Mesothelial cell of epicardium (in vitro differentiated cells): ENCODE measurements around the gene WDR74. TPM values are rescaled to one million over a fixed set of nuclear protein-coding genes. Genes with fewer than 3 reads are reported as not detected.

Experiments
- DNase-seq, 2 experiments: peaks; one replicate each; pipeline ENCODE4 v3.0.0; 2021; ENCODE audit warnings: low spot score in 2 of 2; ENCODE audit not compliant: unreplicated experiment in 2 of 2
- H3K27ac Mint-ChIP-seq: 2 replicates; pipeline ENCODE4 v1.8.0; 2021; ENCODE audit warnings: mixed read lengths
- H3K27me3 Mint-ChIP-seq: 2 replicates; pipeline ENCODE4 v1.8.0; 2021; ENCODE audit warnings: low read depth, mixed read lengths
- H3K36me3 Mint-ChIP-seq: 2 replicates; pipeline ENCODE4 v1.8.0; 2021; ENCODE audit warnings: mixed read lengths
- H3K4me1 Mint-ChIP-seq: 2 replicates; pipeline ENCODE4 v1.8.0; 2021; ENCODE audit warnings: mixed read lengths
- H3K4me3 Mint-ChIP-seq: 2 replicates; pipeline ENCODE4 v1.8.0; 2021; ENCODE audit warnings: mild to moderate bottlenecking, moderate library complexity, mixed read lengths
- H3K9me3 Mint-ChIP-seq: 2 replicates; pipeline ENCODE4 v1.8.0; 2021; ENCODE audit warnings: mixed read lengths
- total RNA-seq: library from RNA; stranded (reverse); gene quantifications from 3 replicates; pipeline ENCODE4 v1.2.1, GENCODE V29; 2021
- TF ChIP-seq, protein P1 (sequence below): fragments of 200-600 bp; sonication (generic); IDR thresholded peaks from one replicate; pipeline ENCODE4 v1.5.0; 2021; ENCODE audit warnings: antibody characterized with exemption; ENCODE audit not compliant: unreplicated experiment

Gene WDR74
- total RNA-seq, 1 donor from 2014 or later: 63.7 TPM

DNA sequence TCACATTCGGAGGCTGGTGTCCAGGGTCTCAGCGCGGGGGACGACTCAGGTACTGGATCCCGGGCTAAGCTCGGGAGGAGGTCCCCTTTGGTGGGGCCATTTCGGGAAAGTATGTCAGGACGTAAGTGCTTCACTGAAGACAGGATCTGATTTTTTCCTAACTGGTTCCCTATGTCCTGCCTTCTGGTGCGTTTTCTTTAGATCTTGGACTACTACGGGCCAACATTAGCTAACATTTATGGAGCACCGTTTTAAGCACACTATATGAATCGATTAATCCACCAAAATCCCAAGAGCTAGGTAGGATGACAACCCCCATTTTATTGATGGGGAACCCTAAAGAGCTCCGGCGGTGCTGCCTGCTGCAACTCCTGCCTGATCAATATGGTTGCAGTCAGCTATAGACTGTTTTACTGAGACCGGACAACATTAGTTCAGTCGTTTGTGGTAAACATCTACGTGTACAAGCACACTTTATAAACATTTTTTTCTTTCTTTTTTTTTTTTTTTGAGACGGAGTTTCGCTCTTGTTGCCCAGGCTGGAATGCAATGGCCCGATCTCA lies 17.0 kb upstream of the WDR74 start:
- TF ChIP-seq, protein P1, sequence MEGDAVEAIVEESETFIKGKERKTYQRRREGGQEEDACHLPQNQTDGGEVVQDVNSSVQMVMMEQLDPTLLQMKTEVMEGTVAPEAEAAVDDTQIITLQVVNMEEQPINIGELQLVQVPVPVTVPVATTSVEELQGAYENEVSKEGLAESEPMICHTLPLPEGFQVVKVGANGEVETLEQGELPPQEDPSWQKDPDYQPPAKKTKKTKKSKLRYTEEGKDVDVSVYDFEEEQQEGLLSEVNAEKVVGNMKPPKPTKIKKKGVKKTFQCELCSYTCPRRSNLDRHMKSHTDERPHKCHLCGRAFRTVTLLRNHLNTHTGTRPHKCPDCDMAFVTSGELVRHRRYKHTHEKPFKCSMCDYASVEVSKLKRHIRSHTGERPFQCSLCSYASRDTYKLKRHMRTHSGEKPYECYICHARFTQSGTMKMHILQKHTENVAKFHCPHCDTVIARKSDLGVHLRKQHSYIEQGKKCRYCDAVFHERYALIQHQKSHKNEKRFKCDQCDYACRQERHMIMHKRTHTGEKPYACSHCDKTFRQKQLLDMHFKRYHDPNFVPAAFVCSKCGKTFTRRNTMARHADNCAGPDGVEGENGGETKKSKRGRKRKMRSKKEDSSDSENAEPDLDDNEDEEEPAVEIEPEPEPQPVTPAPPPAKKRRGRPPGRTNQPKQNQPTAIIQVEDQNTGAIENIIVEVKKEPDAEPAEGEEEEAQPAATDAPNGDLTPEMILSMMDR: no peak
- no peaks in the 10 kb centered on the region for H3K27me3 Mint-ChIP-seq
- DNase-seq: no peak
- peaks cover 24% of the 10 kb centered on the region for H3K36me3 Mint-ChIP-seq
- H3K9me3 Mint-ChIP-seq: no peaks in the 10 kb centered on the region
- H3K4me3 Mint-ChIP-seq: peak overlapping the region; percentile 96
- peak overlapping the region; percentile 95 for H3K27ac Mint-ChIP-seq
- peaks cover 80% of the 10 kb centered on the region for H3K4me1 Mint-ChIP-seq

DNA sequence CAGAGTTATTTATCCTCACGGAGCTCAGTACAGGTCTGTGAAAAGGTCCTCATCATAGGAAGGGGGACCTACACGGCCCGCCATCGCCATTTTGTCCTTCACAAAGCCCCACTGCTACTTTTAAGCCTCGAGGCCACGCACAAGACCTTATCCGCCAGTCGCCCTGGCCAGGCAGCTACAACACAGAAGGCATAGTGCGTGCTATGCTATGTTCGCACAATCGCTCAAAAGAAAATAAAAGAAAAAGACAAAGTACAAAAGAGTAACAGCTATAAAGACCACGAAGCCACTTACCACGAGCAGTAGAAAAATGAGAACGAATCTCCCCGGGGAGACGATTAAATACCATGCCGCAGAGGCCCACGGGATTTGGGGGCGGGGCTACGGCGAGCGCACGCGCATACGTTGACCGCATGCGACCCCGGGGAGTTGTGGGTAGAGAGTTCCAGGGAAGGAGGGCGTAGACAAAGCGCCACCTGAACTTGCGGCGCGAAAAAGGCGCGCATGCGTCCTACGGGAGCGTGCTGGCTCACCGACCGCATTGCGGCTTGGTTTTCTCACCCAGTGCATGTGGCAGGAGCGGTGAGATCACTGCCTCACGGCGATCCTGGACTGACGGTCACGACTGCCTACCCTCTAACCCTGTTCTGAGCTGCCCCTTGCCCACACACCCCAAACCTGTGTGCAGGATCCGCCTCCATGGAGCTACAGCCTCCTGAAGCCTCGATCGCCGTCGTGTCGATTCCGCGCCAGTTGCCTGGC lies 16.4 kb upstream of the WDR74 start:
- Mint-ChIP-seq H3K4me3 (peak overlapping the region; percentile 96), H3K4me1 (peaks cover 76% of the 10 kb centered on the region), H3K9me3 (no peaks in the 10 kb centered on the region), H3K36me3 (peaks cover 24% of the 10 kb centered on the region), H3K27me3 (no peaks in the 10 kb centered on the region), H3K27ac (peak overlapping the region; percentile 95)
- TF ChIP-seq, protein P1: no peak
- DNase-seq: peak; percentile 96 to 99

DNA sequence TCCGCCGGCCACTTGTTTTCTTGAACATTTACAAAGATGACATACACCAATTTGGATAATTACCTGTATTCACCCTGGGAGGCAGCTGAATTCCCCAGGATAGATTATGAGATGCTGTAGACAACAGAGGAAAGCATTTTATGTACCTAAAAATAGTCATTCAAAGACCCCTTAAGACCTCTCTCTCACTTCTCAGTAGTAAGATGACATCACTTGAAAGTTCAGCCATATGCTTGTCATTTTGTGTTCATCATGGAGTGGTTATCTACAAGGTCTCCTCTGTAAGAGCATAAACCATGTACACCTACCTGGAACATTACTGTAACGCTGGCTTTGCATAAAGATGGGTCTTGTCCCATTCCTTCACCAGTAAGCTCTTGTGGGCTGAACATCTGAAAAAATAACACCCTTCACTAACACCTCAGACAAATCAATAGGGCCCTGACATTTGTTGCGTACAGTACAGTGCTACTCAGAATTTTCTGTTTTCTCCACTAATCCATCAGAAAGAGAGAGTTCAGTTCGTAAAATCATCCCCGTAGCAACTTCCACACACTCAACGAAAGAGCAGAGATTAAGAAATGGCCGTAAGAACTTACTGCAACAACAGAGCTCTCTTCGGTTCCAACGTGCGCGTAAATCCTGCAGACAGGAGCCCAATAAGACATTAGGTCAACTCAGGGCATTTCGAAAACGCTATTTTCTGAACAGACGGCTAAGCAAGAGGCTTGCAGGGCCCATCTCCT lies 15.6 kb upstream of the WDR74 start:
- DNase-seq: no peak
- Mint-ChIP-seq H3K9me3 (no peaks in the 10 kb centered on the region), H3K27me3 (no peaks in the 10 kb centered on the region), H3K27ac (peak overlapping the region; percentile 95), H3K4me3 (peak overlapping the region; percentile 96), H3K36me3 (peaks cover 24% of the 10 kb centered on the region), H3K4me1 (peaks cover 70% of the 10 kb centered on the region)
- TF ChIP-seq, protein P1: no peak

DNA sequence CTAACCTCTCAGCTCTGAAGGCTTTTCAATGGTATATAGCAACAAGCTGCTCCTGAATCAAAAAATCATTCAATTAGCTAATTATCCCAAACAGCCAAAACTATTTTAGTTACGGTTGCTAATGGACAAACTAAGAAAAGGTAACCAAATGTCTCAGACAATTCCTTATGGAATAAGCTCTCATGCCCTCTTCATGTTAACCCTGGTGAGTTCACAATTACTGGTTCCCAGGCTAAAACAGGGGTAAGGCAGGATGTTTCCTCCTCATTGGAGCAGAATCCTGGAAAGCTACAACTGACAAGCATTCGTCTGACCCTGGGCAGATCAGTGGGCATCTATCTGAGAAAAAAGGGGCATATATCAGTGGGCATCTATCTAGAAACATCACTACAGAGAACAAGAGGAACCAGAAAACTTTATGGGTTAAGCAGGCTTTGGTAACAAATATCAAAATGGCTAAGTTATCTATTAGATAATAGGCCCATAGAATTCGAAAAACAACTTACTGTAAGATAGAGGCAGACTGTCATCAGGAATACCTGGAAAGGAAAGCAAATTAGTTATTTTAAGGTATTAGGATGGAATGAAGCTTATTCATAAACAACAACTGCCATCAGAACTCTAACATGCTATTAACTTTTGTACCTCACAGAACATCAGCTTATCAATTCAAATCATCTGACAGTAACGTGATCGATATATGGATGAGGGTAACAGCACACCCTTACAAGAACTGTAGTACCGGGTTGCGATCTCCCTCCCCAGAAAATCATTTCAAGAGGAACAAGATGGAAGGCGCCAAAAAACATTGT lies 14.8 kb upstream of the WDR74 start:
- peak overlapping the region; percentile 96 for H3K4me3 Mint-ChIP-seq
- H3K36me3 Mint-ChIP-seq: peaks cover 24% of the 10 kb centered on the region
- no peaks in the 10 kb centered on the region for H3K27me3 Mint-ChIP-seq
- no peak for DNase-seq
- TF ChIP-seq, protein P1: no peak
- H3K27ac Mint-ChIP-seq: peak overlapping the region; percentile 95
- H3K9me3 Mint-ChIP-seq: no peaks in the 10 kb centered on the region
- peaks cover 62% of the 10 kb centered on the region for H3K4me1 Mint-ChIP-seq

DNA sequence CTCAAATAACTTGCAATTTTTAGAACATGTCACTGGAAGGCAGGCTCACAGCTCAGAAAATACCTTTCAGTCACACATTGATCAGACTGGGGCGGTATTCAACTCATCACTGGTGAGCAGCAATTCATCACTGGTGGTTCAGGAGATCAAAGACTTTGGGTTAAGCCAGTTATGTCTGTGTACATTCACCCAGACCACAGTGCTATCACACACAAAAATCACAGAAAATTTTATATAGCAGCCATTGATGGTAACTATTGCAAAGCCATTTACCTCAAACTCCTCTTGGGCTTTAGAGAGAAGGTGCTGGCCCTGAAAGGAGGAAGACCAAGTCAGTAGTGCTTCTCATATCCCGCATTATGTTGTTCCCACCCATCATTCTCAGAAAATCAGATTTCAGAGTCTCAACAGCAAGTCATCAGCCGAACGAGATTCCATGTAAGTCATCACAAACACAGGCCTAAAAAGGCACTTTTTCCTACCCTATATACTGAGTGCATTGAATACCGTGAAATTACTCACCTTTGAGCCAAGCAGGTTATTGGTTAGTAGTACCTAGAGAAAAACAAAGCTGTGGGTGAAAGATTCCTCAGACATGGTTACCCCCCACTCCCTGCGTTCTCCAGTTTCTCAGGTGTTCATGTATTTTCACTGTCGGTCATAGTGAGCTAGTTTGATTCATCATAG lies 14.0 kb upstream of the WDR74 start:
- Mint-ChIP-seq H3K4me1 (peaks cover 54% of the 10 kb centered on the region), H3K9me3 (no peaks in the 10 kb centered on the region), H3K4me3 (peak overlapping the region; percentile 96), H3K27me3 (no peaks in the 10 kb centered on the region), H3K36me3 (peaks cover 24% of the 10 kb centered on the region), H3K27ac (peak overlapping the region; percentile 95)
- no peak for DNase-seq
- TF ChIP-seq, protein P1: no peak
